H9 (cell line): ENCODE results near the gene SPOCD1. TPM values are rescaled to one million over a fixed set of nuclear protein-coding genes. Genes with fewer than 3 reads are reported as not detected.

Experiments used
- DNase-seq: peaks from one replicate; pipeline ENCODE4 v3.0.0-alpha.2; 2017
- H2AFZ ChIP-seq: one replicate; pipeline ENCODE4 v1.6.1; 2013; ENCODE audit warnings: mild to moderate bottlenecking, low read length, control low read depth, moderate library complexity
- H2AK5ac ChIP-seq: 2 replicates; pipeline ENCODE4 v1.6.1; 2013; ENCODE audit warnings: low read length, control low read depth, mixed read lengths; ENCODE audit not compliant: insufficient read length
- H2BK120ac ChIP-seq: one replicate; pipeline ENCODE4 v1.6.1; 2013; ENCODE audit warnings: low read depth, mild to moderate bottlenecking, low read length, control low read depth, inconsistent platforms; ENCODE audit not compliant: poor library complexity, severe bottlenecking
- H2BK12ac ChIP-seq: 2 replicates; pipeline ENCODE4 v1.6.1; 2013; ENCODE audit warnings: low read length, control low read depth, mixed read lengths, low read depth; ENCODE audit not compliant: insufficient read length
- H2BK15ac ChIP-seq: 2 replicates; pipeline ENCODE4 v1.6.1; 2013; ENCODE audit warnings: low read depth, low read length, control low read depth
- H2BK20ac ChIP-seq: one replicate; pipeline ENCODE4 v1.6.1; 2013; ENCODE audit warnings: low read depth, mild to moderate bottlenecking, low read length, control low read depth, inconsistent platforms; ENCODE audit not compliant: poor library complexity, severe bottlenecking
- H2BK5ac ChIP-seq: 2 replicates; pipeline ENCODE4 v1.6.1; 2013; ENCODE audit warnings: low read length, control low read depth, mixed read lengths; ENCODE audit not compliant: insufficient read length
- H3K14ac ChIP-seq: 2 replicates; pipeline ENCODE4 v1.6.1; 2013; ENCODE audit warnings: low read length, control low read depth; ENCODE audit not compliant: insufficient read depth
- H3K18ac ChIP-seq: 2 replicates; pipeline ENCODE4 v1.6.1; 2013; ENCODE audit warnings: low read depth, mild to moderate bottlenecking, mixed read lengths, low read length, control low read depth; ENCODE audit not compliant: insufficient read length
- H3K23ac ChIP-seq: 2 replicates; pipeline ENCODE4 v1.6.1; 2013; ENCODE audit warnings: low read length, control low read depth, mixed read lengths, low read depth; ENCODE audit not compliant: insufficient read length
- H3K23me2 ChIP-seq: 2 replicates; pipeline ENCODE4 v1.6.1; 2013; ENCODE audit warnings: low read depth, mild to moderate bottlenecking, mixed read lengths, low read length, control low read depth; ENCODE audit not compliant: insufficient read length, poor library complexity, severe bottlenecking
- H3K27ac ChIP-seq: 2 replicates; pipeline ENCODE4 v1.5.1; 2013; ENCODE audit warnings: low read length, control low read depth, mixed read lengths, low read depth; ENCODE audit not compliant: insufficient read length
- H3K27me3 ChIP-seq: 2 replicates; pipeline ENCODE4 v1.6.1; 2013; ENCODE audit warnings: low read length, control low read depth, inconsistent platforms; ENCODE audit not compliant: insufficient read depth
- H3K4ac ChIP-seq: 2 replicates; pipeline ENCODE4 v1.6.1; 2013; ENCODE audit warnings: low read depth, mild to moderate bottlenecking, control low read depth, inconsistent platforms, low read length, moderate library complexity
- H3K4me1 ChIP-seq: 2 replicates; pipeline ENCODE4 v1.6.1; 2013; ENCODE audit warnings: low read length, control low read depth, inconsistent platforms; ENCODE audit not compliant: insufficient read depth
- H3K4me2 ChIP-seq: 2 replicates; pipeline ENCODE4 v1.6.1; 2013; ENCODE audit warnings: low read length, control low read depth, mixed read lengths; ENCODE audit not compliant: insufficient read length, insufficient read depth
- H3K56ac ChIP-seq: 2 replicates; pipeline ENCODE4 v1.6.1; 2013; ENCODE audit warnings: low read depth, mild to moderate bottlenecking, mixed read lengths, low read length, control low read depth; ENCODE audit not compliant: insufficient read length
- H3K79me1 ChIP-seq: 2 replicates; pipeline ENCODE4 v1.6.1; 2013; ENCODE audit warnings: low read depth, mild to moderate bottlenecking, moderate library complexity, low read length, control low read depth, inconsistent platforms; ENCODE audit not compliant: insufficient read depth, poor library complexity, severe bottlenecking
- H3K79me2 ChIP-seq: 2 replicates; pipeline ENCODE4 v1.6.1; 2013; ENCODE audit warnings: low read length, control low read depth, inconsistent platforms; ENCODE audit not compliant: insufficient read depth
- H3K9ac ChIP-seq: 2 replicates; pipeline ENCODE4 v1.6.1; 2013; ENCODE audit warnings: low read length, control low read depth, mixed read lengths; ENCODE audit not compliant: insufficient read length; ENCODE audit errors: extremely low read depth
- H3K9me3 ChIP-seq: one replicate; pipeline ENCODE4 v1.6.1; 2013; ENCODE audit warnings: low read depth, low read length, inconsistent platforms; ENCODE audit not compliant: control insufficient read depth
- H3T11ph ChIP-seq: one replicate; pipeline ENCODE4 v1.6.1; 2013; ENCODE audit warnings: mild to moderate bottlenecking, low read length, control low read depth, inconsistent platforms
- H4K20me1 ChIP-seq: one replicate; pipeline ENCODE4 v1.6.1; 2013; ENCODE audit not compliant: control insufficient read depth, insufficient read length, insufficient read depth
- H4K5ac ChIP-seq: 2 replicates; pipeline ENCODE4 v1.6.1; 2013; ENCODE audit warnings: low read depth, mild to moderate bottlenecking, mixed read lengths, low read length, control low read depth; ENCODE audit not compliant: insufficient read length
- H4K8ac ChIP-seq: replicated peaks from 2 replicates; pipeline ENCODE4 v1.6.1; 2013; ENCODE audit warnings: low read length, control low read depth, mixed read lengths, low read depth; ENCODE audit not compliant: insufficient read length
- H4K91ac ChIP-seq: 2 replicates; pipeline ENCODE4 v1.6.1; 2013; ENCODE audit warnings: low read depth, mild to moderate bottlenecking, moderate library complexity, mixed read lengths, low read length, control low read depth; ENCODE audit not compliant: insufficient read length
- H3K27ac Mint-ChIP-seq, 3 experiments: 2 replicates in 2 of 3; 3 replicates in 1 of 3; pipeline ENCODE4 v1.8.0; 2020 to 2021; ENCODE audit warnings: mixed read lengths in 3 of 3, mild to moderate bottlenecking in 1 of 3, moderate library complexity in 1 of 3
- H3K27me3 Mint-ChIP-seq: 2 replicates; pipeline ENCODE4 v1.8.0; 2021; ENCODE audit warnings: low read depth, mild to moderate bottlenecking, moderate library complexity, mixed read lengths
- H3K36me3 Mint-ChIP-seq, 3 experiments: 2 replicates in 2 of 3; 3 replicates in 1 of 3; pipeline ENCODE4 v1.8.0; 2020 to 2021; ENCODE audit warnings: low read depth in 3 of 3, mixed read lengths in 3 of 3; ENCODE audit not compliant: insufficient read depth in 1 of 3
- H3K4me1 Mint-ChIP-seq, 2 experiments: 2 replicates each; pipeline ENCODE4 v1.8.0; 2020; ENCODE audit warnings: mixed read lengths in 2 of 2
- H3K4me3 Mint-ChIP-seq, 2 experiments: 2 replicates in 1 of 2; 3 replicates in 1 of 2; pipeline ENCODE4 v1.8.0; 2020 to 2021; ENCODE audit warnings: mild to moderate bottlenecking in 2 of 2, mixed read lengths in 2 of 2, moderate library complexity in 1 of 2
- H3K9me3 Mint-ChIP-seq, 2 experiments: 2 replicates in 1 of 2; 3 replicates in 1 of 2; pipeline ENCODE4 v1.8.0; 2020; ENCODE audit warnings: mild to moderate bottlenecking in 2 of 2, mixed read lengths in 2 of 2, moderate library complexity in 1 of 2
- WGBS: extraction: QIAGEN DNeasy Blood & Tissue Kit; methylation state at CpG from one replicate; pipeline ENCODE4 v1.1.7; 2013; ENCODE audit warnings: missing lambda C conversion rate, low lambda C conversion rate, mixed read lengths; ENCODE audit not compliant: insufficient read length; ENCODE audit errors: extremely low coverage; 5-methylcytosine and 5-hydroxymethylcytosine counted together
- total RNA-seq: library from RNA; stranded (reverse); gene quantifications from 2 replicates; pipeline ENCODE4 v1.2.1, GENCODE V29; 2021
- TF ChIP-seq, protein P1 (sequence below): fragments of 200-600 bp; sonication (generic); conservative IDR thresholded peaks from 3 replicates; pipeline ENCODE4 v1.8.0; 2021; ENCODE audit warnings: antibody characterized with exemption, mild to moderate bottlenecking

Gene SPOCD1
- total RNA-seq, 1 experiment from 2014 or later: 1.5 TPM

DNA sequence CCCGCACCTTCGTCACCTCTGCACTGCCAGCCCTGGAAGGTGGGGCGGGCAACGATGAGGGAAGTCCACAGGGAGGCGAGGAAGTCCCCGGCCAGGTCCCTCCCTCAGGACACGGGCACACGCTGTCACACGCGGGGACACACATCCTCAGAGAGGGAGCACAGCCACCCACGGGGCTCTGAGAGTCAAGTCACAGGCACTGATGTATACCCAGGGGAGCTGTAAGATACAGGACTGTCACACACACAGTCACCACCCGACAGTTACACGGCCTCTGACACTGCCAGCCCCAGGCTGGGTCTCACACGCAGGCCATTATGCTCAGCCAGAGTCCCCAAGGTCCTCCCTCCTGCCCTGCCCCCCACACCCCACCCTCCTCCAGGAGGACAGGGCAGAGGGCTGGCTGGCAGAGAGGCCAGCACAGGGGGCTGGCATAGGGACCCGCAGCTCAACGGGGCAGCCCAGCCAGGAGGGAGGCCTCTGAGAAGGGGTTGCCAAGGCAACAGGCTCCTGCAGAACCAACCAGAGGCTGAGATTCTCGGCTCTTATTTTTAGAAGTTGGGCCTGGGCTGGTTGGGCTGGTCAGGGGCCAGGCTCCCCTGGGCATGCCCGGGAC, 34.0 kb downstream of the SPOCD1 start:
- no peak overlapping the region for H2BK5ac ChIP-seq
- no peak overlapping the region for H2BK15ac ChIP-seq
- H4K5ac ChIP-seq: no peak overlapping the region
- Mint-ChIP-seq H3K27ac (peak overlapping the region; percentile 11 to 94 (median 90); a peak in 1 of 7 replicates), H3K9me3 (no peaks in the 10 kb centered on the region), H3K27me3 (peaks cover 15% of the 10 kb centered on the region), H3K4me3 (peak overlapping the region in 1 of 2 experiments; percentile 58; a peak in 1 of 5 replicates), H3K4me1 (peaks cover 33 to 38% of the 10 kb centered on the region in 2 experiments), H3K36me3 (no peaks in the 10 kb centered on the region)
- H3K23me2 ChIP-seq: no peaks in the 10 kb centered on the region
- H3K14ac ChIP-seq: 0 out of 2 replicates have a peak overlapping the region, but pooled peaks have one; percentile 31
- TF ChIP-seq, protein P1, sequence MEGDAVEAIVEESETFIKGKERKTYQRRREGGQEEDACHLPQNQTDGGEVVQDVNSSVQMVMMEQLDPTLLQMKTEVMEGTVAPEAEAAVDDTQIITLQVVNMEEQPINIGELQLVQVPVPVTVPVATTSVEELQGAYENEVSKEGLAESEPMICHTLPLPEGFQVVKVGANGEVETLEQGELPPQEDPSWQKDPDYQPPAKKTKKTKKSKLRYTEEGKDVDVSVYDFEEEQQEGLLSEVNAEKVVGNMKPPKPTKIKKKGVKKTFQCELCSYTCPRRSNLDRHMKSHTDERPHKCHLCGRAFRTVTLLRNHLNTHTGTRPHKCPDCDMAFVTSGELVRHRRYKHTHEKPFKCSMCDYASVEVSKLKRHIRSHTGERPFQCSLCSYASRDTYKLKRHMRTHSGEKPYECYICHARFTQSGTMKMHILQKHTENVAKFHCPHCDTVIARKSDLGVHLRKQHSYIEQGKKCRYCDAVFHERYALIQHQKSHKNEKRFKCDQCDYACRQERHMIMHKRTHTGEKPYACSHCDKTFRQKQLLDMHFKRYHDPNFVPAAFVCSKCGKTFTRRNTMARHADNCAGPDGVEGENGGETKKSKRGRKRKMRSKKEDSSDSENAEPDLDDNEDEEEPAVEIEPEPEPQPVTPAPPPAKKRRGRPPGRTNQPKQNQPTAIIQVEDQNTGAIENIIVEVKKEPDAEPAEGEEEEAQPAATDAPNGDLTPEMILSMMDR: no peak
- H2BK12ac ChIP-seq: no peak overlapping the region
- no peak overlapping the region for H2BK20ac ChIP-seq
- H3K27ac ChIP-seq: no peak overlapping the region
- WGBS: no CpG with 5 or more reads among the region's 18 CpGs
- no peak overlapping the region for H4K91ac ChIP-seq
- H3T11ph ChIP-seq: no peak overlapping the region
- no peak overlapping the region for H2AFZ ChIP-seq
- no peaks in the 10 kb centered on the region for H3K79me1 ChIP-seq
- no peak overlapping the region for H3K4ac ChIP-seq
- no peak overlapping the region for H2AK5ac ChIP-seq
- no peak overlapping the region for H2BK120ac ChIP-seq
- H3K27me3 ChIP-seq: no peaks in the 10 kb centered on the region
- no peak overlapping the region for H3K56ac ChIP-seq
- H3K9ac ChIP-seq: no peak overlapping the region
- peaks cover 8% of the 10 kb centered on the region; the same call in 1 of the 2 replicates for H3K4me1 ChIP-seq
- H4K8ac ChIP-seq: no peak overlapping the region
- no peaks in the 10 kb centered on the region for H3K79me2 ChIP-seq
- no peak overlapping the region for H3K18ac ChIP-seq
- DNase-seq: no peak
- H4K20me1 ChIP-seq: no peaks in the 10 kb centered on the region
- no peak overlapping the region for H3K23ac ChIP-seq
- H3K4me2 ChIP-seq: no peak overlapping the region
- H3K9me3 ChIP-seq: no peaks in the 10 kb centered on the region
